GM12878 (cell line): Measurements from ENCODE around the gene PLP2. TPM values are rescaled to one million over a fixed set of nuclear protein-coding genes. Genes with fewer than 3 reads are reported as not detected.
A peak's percentile ranks its signal among the peaks of the same experiment; 100 is the strongest.

Source experiments
- ATF7 ChIP-seq: fragments of 450-650 bp; IDR thresholded peaks from 2 replicates; pipeline ENCODE4 v1.6.1; 2016; ENCODE audit warnings: low read depth, mild to moderate bottlenecking
- CBX5 ChIP-seq: sonication (generic); IDR thresholded peaks from 2 replicates; pipeline ENCODE4 v1.6.1; 2016; ENCODE audit warnings: low read depth, moderate library complexity, mild to moderate bottlenecking, inconsistent platforms
- CEBPZ ChIP-seq: fragments of 150-350 bp; IDR thresholded peaks from 2 replicates; pipeline ENCODE4 v1.6.1; 2016; ENCODE audit warnings: low read depth, low read length
- CREM ChIP-seq: IDR thresholded peaks from 2 replicates; pipeline ENCODE4 v1.6.1; 2014; ENCODE audit warnings: antibody characterized with exemption, low read depth
- ETV6 ChIP-seq, 2 experiments: fragments of 450-650 bp in 1 of 2; IDR thresholded peaks in 1 of 2; conservative IDR thresholded peaks in 1 of 2; 2 replicates each; pipeline ENCODE4 v1.6.1; 2014; ENCODE audit warnings: antibody characterized with exemption in 1 of 2, borderline replicate concordance in 1 of 2, low read depth in 1 of 2, mild to moderate bottlenecking in 1 of 2, moderate library complexity in 1 of 2
- EZH2 ChIP-seq: IDR thresholded peaks from 2 replicates; pipeline ENCODE4 v1.6.1; 2012; ENCODE audit warnings: low read depth, mild to moderate bottlenecking, control low read depth, inconsistent platforms, low read length, borderline replicate concordance; ENCODE audit not compliant: control insufficient read depth
- JUND ChIP-seq: IDR thresholded peaks from 2 replicates; pipeline ENCODE4 v1.6.1; 2012; ENCODE audit warnings: low read depth, mild to moderate bottlenecking, low read length, improper control_type of control experiment, moderate library complexity
- KAT2A ChIP-seq: conservative IDR thresholded peaks from 2 replicates; pipeline ENCODE4 v1.6.1; 2011; ENCODE audit warnings: low read depth, low read length; ENCODE audit not compliant: control insufficient read depth
- KDM1A ChIP-seq: fragments of 200-600 bp; sonication (generic); IDR thresholded peaks from 2 replicates; pipeline ENCODE4 v1.6.1; 2016; ENCODE audit warnings: borderline replicate concordance
- LARP7 ChIP-seq: fragments of 450-650 bp; IDR thresholded peaks from 2 replicates; pipeline ENCODE4 v1.6.1; 2017; ENCODE audit warnings: mild to moderate bottlenecking
- MLLT1 ChIP-seq: fragments of 450-650 bp; IDR thresholded peaks from 2 replicates; pipeline ENCODE4 v1.6.1; 2016; ENCODE audit warnings: mild to moderate bottlenecking
- MTA3 ChIP-seq: IDR thresholded peaks from 2 replicates; pipeline ENCODE4 v1.6.1; 2012; ENCODE audit warnings: low read length, inconsistent platforms, borderline replicate concordance
- MYC ChIP-seq: IDR thresholded peaks from 2 replicates; pipeline ENCODE4 v1.6.1; 2011; ENCODE audit warnings: mild to moderate bottlenecking, low read length, moderate library complexity, inconsistent platforms; ENCODE audit not compliant: insufficient read depth, insufficient replicate concordance, insufficient read length, severe bottlenecking
- NBN ChIP-seq: fragments of 450-650 bp; IDR thresholded peaks from 2 replicates; pipeline ENCODE4 v1.6.1; 2016
- NFIC ChIP-seq: IDR thresholded peaks from 2 replicates; pipeline ENCODE4 v1.6.1; 2012; ENCODE audit warnings: low read depth, mild to moderate bottlenecking, inconsistent platforms, low read length, moderate library complexity
- NFXL1 ChIP-seq: fragments of 450-650 bp; IDR thresholded peaks from 2 replicates; pipeline ENCODE4 v1.6.1; 2017; ENCODE audit warnings: antibody characterized with exemption, mild to moderate bottlenecking, borderline replicate concordance
- NR2F1 ChIP-seq: fragments of 450-650 bp; conservative IDR thresholded peaks from 2 replicates; pipeline ENCODE4 v1.6.1; 2017; ENCODE audit warnings: mild to moderate bottlenecking
- REST ChIP-seq: IDR thresholded peaks from 2 replicates; pipeline ENCODE4 v1.6.1; 2012; ENCODE audit warnings: mild to moderate bottlenecking, low read depth, low read length
- SMAD1 ChIP-seq: fragments of 450-650 bp; IDR thresholded peaks from 2 replicates; pipeline ENCODE4 v1.6.1; 2018; ENCODE audit warnings: mild to moderate bottlenecking, low read depth; ENCODE audit not compliant: partially characterized antibody
- SMAD5 ChIP-seq: IDR thresholded peaks from 2 replicates; pipeline ENCODE4 v1.6.1; 2016; ENCODE audit warnings: antibody characterized with exemption, low read depth
- SP1 ChIP-seq: IDR thresholded peaks from one replicate; pipeline ENCODE4 v1.6.1; 2011; ENCODE audit warnings: low read depth, low read length
- YBX1 ChIP-seq: fragments of 450-650 bp; IDR thresholded peaks from 2 replicates; pipeline ENCODE4 v1.6.1; 2016; ENCODE audit warnings: antibody characterized with exemption
- ZNF274 ChIP-seq: IDR thresholded peaks from one replicate; pipeline ENCODE4 v1.8.0; 2011; ENCODE audit not compliant: insufficient read length, insufficient read depth
- polyA plus RNA-seq, 11 experiments: library from polyadenylated mRNA; depleted of rRNA in 4 of 11; unstranded in 6 of 11; stranded (reverse) in 5 of 11; fragments of >200 nt; fragmentation: Nextera tagmentation in 4 of 11; fragmentation: Illumina TruSeq in 1 of 11; extraction: Ambion mirVana in 4 of 11; extraction: Trizol in 1 of 11; gene quantifications; 1 replicate in 1 of 11; 2 replicates in 10 of 11; pipeline versions ENCODE4 v1.2.1 to v1.2.3, GENCODE V29; 2011 to 2016; ENCODE audit warnings: inconsistent platforms in 2 of 11, missing spikeins in 2 of 11, low read depth in 1 of 11
- total RNA-seq, 4 experiments: library from RNA; depleted of rRNA in 3 of 4; stranded (reverse); fragments of >200 nt in 3 of 4; fragmentation: Illumina TruSeq in 1 of 4; extraction: Trizol in 1 of 4; gene quantifications; 2 replicates each; pipeline versions ENCODE4 v1.2.1 to v1.2.3, GENCODE V29; 2013 to 2021

Gene PLP2
- total and polyA plus RNA-seq, 10 of the 15 experiments (the other 5 are each of a cell fraction or from before 2014, with no cell fraction given): 56.6 to 177 (median 99.3) TPM

- TF ChIP-seq YBX1 (no peak), ETV6 (conservative IDR thresholded peaks at IDR 0.05 in 1 of 2, IDR thresholded peaks at IDR 0.05 in 1 of 2; ENCODE audit: borderline replicate concordance in 1 of 2, low read depth in 1 of 2) (no peak), NFIC (no peak), SMAD1 (no peak), NR2F1 (peak; percentile 70), JUND (peak; percentile 77; the same call in 1 of the 2 replicates), EZH2 (no peak), REST (no peak), KDM1A (no peak), NFXL1 (no peak), CEBPZ (no peak), SMAD5 (no peak), MLLT1 (no peak), SP1 (peak; percentile 21), CBX5 (no peak), KAT2A (no peak), ATF7 (peak; percentile 93), NBN (peak; percentile 68; the same call in 1 of the 2 replicates), CREM (peak; percentile 52; the same call in 1 of the 2 replicates), MYC (no peak), ZNF274 (no peak), MTA3 (no peak), LARP7 (peak; percentile 59; the same call in 1 of the 2 replicates)
Measured at GRCh38 chrX:49163555-49164419, 7.9 kb upstream of the PLP2 start (continued).
